GM23338 (cell line): ENCODE data around the gene NPAS2.

Experiments used
- CREB1 ChIP-seq: fragments of 250-450 bp; sonication (Bioruptor Pico); IDR thresholded peaks from 2 replicates; pipeline ENCODE4 v1.5.0; 2020; ENCODE audit warnings: low read depth, mild to moderate bottlenecking, moderate library complexity
- EZH2 ChIP-seq: fragments of 200-600 bp; sonication (generic); IDR thresholded peaks from one replicate; pipeline ENCODE4 v1.8.0; 2017; ENCODE audit warnings: antibody characterized with exemption, mild to moderate bottlenecking, low read depth; ENCODE audit not compliant: unreplicated experiment
- EZH2phosphoT487 ChIP-seq: fragments of 200-600 bp; sonication (generic); IDR thresholded peaks from one replicate; pipeline ENCODE4 v1.8.1; 2018; ENCODE audit warnings: antibody characterized with exemption; ENCODE audit not compliant: unreplicated experiment
- JUNB ChIP-seq: IDR thresholded peaks from one replicate; pipeline ENCODE4 v1.6.1; 2016; ENCODE audit warnings: antibody characterized with exemption; ENCODE audit not compliant: unreplicated experiment
- POLR2AphosphoS5 ChIP-seq: IDR thresholded peaks from 2 replicates; pipeline ENCODE4 v1.6.1; 2016; ENCODE audit warnings: antibody characterized with exemption, low read depth
- REST ChIP-seq: IDR thresholded peaks from one replicate; pipeline ENCODE4 v1.6.1; 2018; ENCODE audit warnings: antibody characterized with exemption; ENCODE audit not compliant: unreplicated experiment
- STAT1 ChIP-seq: IDR thresholded peaks from one replicate; pipeline ENCODE4 v1.6.1; 2016; ENCODE audit warnings: antibody characterized with exemption; ENCODE audit not compliant: unreplicated experiment
- ZNF114 ChIP-seq: fragments of 250-450 bp; sonication (Bioruptor Pico); IDR thresholded peaks from 2 replicates; pipeline ENCODE4 v1.5.0; 2020; ENCODE audit warnings: mild to moderate bottlenecking, moderate library complexity
- ZNF331 ChIP-seq: fragments of 250-450 bp; sonication (Bioruptor Pico); IDR thresholded peaks from 2 replicates; pipeline ENCODE4 v1.5.0; 2020; ENCODE audit warnings: low read depth, mild to moderate bottlenecking, moderate library complexity
- TF ChIP-seq, protein P1 (sequence below), 2 experiments: fragments of 200-600 bp in 1 of 2; sonication (generic) in 1 of 2; conservative IDR thresholded peaks; 2 replicates each; pipeline versions ENCODE4 v1.5.1 to v1.6.1; 2016 to 2017; ENCODE audit warnings: antibody characterized with exemption in 2 of 2, low read depth in 2 of 2, mild to moderate bottlenecking in 2 of 2, moderate library complexity in 1 of 2
- TF ChIP-seq, protein P2 (sequence below): IDR thresholded peaks from 2 replicates; pipeline ENCODE4 v1.6.1; 2016; ENCODE audit warnings: antibody characterized with exemption
- TF ChIP-seq, protein P3 (sequence below): fragments of 250-450 bp; sonication (Bioruptor Pico); IDR thresholded peaks from 2 replicates; pipeline ENCODE4 v1.5.0; 2020; ENCODE audit warnings: mild to moderate bottlenecking, moderate library complexity

- TF ChIP-seq, protein P1, sequence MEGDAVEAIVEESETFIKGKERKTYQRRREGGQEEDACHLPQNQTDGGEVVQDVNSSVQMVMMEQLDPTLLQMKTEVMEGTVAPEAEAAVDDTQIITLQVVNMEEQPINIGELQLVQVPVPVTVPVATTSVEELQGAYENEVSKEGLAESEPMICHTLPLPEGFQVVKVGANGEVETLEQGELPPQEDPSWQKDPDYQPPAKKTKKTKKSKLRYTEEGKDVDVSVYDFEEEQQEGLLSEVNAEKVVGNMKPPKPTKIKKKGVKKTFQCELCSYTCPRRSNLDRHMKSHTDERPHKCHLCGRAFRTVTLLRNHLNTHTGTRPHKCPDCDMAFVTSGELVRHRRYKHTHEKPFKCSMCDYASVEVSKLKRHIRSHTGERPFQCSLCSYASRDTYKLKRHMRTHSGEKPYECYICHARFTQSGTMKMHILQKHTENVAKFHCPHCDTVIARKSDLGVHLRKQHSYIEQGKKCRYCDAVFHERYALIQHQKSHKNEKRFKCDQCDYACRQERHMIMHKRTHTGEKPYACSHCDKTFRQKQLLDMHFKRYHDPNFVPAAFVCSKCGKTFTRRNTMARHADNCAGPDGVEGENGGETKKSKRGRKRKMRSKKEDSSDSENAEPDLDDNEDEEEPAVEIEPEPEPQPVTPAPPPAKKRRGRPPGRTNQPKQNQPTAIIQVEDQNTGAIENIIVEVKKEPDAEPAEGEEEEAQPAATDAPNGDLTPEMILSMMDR (conservative IDR thresholded peaks at IDR 0.05; ENCODE audit: low read depth in 2 of 2): no peak
- no peak for TF ChIP-seq EZH2
- no peak for TF ChIP-seq REST
- no peak for TF ChIP-seq CREB1 (CRISPR knock-in tag)
- TF ChIP-seq EZH2phosphoT487: no peak
- no peak for TF ChIP-seq JUNB
- no peak for TF ChIP-seq POLR2AphosphoS5
- TF ChIP-seq, protein P2, sequence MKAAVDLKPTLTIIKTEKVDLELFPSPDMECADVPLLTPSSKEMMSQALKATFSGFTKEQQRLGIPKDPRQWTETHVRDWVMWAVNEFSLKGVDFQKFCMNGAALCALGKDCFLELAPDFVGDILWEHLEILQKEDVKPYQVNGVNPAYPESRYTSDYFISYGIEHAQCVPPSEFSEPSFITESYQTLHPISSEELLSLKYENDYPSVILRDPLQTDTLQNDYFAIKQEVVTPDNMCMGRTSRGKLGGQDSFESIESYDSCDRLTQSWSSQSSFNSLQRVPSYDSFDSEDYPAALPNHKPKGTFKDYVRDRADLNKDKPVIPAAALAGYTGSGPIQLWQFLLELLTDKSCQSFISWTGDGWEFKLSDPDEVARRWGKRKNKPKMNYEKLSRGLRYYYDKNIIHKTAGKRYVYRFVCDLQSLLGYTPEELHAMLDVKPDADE: no peak
- no peak for TF ChIP-seq ZNF331
- no peak for TF ChIP-seq STAT1
- TF ChIP-seq, protein P3, sequence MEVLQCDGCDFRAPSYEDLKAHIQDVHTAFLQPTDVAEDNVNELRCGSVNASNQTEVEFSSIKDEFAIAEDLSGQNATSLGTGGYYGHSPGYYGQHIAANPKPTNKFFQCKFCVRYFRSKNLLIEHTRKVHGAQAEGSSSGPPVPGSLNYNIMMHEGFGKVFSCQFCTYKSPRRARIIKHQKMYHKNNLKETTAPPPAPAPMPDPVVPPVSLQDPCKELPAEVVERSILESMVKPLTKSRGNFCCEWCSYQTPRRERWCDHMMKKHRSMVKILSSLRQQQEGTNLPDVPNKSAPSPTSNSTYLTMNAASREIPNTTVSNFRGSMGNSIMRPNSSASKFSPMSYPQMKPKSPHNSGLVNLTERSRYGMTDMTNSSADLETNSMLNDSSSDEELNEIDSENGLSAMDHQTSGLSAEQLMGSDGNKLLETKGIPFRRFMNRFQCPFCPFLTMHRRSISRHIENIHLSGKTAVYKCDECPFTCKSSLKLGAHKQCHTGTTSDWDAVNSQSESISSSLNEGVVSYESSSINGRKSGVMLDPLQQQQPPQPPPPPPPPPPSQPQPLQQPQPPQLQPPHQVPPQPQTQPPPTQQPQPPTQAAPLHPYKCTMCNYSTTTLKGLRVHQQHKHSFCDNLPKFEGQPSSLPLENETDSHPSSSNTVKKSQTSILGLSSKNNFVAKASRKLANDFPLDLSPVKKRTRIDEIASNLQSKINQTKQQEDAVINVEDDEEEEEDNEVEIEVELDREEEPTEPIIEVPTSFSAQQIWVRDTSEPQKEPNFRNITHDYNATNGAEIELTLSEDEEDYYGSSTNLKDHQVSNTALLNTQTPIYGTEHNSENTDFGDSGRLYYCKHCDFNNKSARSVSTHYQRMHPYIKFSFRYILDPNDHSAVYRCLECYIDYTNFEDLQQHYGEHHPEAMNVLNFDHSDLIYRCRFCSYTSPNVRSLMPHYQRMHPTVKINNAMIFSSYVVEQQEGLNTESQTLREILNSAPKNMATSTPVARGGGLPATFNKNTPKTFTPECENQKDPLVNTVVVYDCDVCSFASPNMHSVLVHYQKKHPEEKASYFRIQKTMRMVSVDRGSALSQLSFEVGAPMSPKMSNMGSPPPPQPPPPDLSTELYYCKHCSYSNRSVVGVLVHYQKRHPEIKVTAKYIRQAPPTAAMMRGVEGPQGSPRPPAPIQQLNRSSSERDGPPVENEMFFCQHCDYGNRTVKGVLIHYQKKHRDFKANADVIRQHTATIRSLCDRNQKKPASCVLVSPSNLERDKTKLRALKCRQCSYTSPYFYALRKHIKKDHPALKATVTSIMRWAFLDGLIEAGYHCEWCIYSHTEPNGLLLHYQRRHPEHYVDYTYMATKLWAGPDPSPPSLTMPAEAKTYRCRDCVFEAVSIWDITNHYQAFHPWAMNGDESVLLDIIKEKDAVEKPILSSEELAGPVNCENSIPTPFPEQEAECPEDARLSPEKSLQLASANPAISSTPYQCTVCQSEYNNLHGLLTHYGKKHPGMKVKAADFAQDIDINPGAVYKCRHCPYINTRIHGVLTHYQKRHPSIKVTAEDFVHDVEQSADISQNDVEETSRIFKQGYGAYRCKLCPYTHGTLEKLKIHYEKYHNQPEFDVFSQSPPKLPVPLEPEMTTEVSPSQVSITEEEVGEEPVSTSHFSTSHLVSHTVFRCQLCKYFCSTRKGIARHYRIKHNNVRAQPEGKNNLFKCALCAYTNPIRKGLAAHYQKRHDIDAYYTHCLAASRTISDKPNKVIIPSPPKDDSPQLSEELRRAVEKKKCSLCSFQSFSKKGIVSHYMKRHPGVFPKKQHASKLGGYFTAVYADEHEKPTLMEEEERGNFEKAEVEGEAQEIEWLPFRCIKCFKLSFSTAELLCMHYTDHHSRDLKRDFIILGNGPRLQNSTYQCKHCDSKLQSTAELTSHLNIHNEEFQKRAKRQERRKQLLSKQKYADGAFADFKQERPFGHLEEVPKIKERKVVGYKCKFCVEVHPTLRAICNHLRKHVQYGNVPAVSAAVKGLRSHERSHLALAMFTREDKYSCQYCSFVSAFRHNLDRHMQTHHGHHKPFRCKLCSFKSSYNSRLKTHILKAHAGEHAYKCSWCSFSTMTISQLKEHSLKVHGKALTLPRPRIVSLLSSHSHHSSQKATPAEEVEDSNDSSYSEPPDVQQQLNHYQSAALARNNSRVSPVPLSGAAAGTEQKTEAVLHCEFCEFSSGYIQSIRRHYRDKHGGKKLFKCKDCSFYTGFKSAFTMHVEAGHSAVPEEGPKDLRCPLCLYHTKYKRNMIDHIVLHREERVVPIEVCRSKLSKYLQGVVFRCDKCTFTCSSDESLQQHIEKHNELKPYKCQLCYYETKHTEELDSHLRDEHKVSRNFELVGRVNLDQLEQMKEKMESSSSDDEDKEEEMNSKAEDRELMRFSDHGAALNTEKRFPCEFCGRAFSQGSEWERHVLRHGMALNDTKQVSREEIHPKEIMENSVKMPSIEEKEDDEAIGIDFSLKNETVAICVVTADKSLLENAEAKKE: no peak
- TF ChIP-seq ZNF114 (CRISPR knock-in tag): no peak
Observed at GRCh38 chr2:100778637-100779450, 41.1 kb upstream of the NPAS2 start.
